HG02973 (cell line): ENCODE data around the gene CCDC47.

Experiments used
- ATAC-seq: cut with Tn5 transposase; IDR thresholded peaks from one replicate; pipeline ENCODE4 v1.9.1; 2021; ENCODE audit warnings: moderate library complexity; ENCODE audit not compliant: unreplicated experiment

The CCDC47 gene

DNA sequence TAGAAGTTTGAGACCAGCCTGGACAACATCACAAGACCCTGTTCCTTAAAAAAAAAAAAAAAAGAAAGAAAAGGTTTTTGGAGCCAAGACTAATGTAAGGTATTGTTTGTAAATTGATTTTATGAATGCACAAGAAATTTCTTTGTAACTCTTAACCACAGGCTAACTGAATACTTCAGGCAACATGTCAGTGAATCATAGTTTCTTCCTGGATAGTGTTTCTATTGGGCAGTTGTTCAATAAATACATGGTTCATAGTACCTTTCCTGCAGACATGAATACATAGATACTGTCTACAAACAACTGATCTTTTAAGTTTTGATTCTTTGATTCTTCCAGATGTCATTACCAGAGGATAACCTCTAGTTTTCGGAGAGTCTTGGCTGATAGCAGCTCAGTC, 12.2 kb upstream of the CCDC47 start:
- no peak for ATAC-seq

GRCh38 chr17:63783522-63783921, 10.1 kb upstream of the CCDC47 start:
- ATAC-seq: no peak

DNA sequence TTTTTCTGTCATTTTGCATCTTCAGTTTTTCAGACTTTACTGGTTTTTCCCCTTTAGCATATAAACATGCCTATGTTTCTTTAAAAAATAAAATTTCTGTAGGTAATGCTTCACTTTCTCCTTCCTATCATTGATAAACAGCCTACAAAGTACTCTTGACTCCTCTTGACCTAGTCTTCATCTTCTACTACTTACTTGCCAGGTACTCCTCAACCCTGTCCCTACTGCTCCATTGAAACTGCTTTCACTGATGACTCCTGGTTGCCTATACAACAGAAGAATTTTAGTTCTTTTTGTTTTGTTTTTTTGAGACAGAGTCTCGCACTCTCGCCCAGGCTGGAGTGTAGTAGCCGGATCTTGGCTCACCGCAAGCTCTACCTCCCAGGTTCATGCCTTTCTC, 7.5 kb upstream of the CCDC47 start:
- ATAC-seq: no peak

GRCh38 chr17:63780507-63780906, 7.1 kb upstream of the CCDC47 start:
- no peak for ATAC-seq

- ATAC-seq: no peak
Observed at GRCh38 chr17:63775420-63775819, 2.0 kb upstream of the CCDC47 start.

DNA sequence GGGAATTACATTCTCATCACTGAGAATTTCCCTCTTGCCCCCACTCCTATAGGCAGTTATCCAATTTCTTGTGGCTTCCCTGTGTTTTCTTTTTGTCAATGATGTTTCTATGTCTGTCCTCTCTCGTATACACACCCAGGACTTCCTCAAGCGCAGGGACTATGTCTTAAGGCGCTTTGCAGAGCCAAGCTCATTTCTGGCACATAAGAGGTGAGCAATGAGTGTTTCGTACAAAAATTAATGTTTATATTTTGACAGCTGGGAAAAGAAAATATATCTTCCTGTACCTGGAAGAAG, 1.5 kb upstream of the CCDC47 start:
- no peak for ATAC-seq

DNA sequence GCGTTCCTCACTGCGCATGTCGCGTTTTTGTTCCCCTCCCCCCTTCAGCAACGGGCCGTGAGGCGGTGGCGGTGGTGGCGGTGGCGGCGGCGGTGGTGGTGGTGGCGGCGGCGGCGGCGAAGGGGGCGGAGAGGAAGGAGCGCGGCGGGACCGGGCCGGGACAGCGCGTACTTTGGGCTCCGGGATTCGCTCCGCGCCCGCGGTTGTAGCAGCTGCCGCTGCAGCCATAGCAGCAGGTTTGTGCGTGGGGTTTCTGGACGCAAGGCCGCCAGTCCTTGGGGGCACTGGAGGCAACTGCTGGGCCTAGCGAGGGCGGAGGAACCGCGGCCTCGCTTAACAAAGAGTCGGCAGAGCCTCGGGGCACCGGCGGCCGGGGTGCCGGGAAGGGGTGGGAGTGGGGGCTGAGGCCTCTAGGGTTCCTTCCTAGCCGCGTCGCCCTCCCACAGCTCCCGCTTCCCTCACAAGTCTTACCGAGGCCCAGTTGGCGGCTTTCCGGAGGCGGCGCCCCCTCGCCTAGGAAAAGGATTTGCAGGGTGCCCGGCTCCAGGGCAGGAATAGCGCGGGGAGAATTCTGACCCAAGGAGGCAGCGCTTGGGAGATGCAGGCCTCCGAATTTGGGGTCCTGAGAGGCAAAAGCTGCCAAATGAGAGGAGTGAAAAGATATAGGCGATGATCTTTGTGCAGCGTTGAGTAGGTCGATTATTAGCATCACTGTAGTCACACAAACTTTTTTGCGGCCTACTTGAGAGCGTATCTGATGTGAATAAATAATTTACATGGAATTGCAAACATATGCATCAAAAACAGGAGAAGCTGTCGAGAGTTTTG, 958 bp upstream of the CCDC47 start, which contains the start of gene DDX42:
Gene DDX42 (plus strand): TSS at position 30 of the 828 bp plus-strand sequence. CDS start 12,880 bp downstream, outside the sequence.
- no peak for ATAC-seq

DNA sequence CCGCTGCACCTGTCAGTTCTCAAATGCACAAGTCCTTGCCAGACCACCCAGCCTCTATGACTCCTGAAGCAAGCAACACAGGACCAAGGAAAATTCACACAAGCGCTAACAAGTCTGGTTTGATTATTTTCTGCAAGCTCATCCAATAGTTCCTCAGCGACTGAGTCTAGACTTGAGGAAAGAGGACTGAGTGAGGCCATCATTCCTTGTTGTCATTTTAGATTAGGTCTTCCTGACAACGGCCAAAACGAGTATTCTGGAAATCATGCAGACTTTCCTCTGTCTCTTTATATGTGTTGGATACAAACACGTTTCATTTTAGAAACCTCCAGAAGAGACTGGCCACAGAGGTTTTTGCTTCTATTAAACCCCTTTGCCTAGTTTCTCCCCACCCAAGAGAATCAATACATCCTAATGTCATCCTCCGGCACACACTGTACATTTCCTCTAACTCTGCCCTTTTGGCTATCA, 561 bp downstream of the CCDC47 start:
- no peak for ATAC-seq

DNA sequence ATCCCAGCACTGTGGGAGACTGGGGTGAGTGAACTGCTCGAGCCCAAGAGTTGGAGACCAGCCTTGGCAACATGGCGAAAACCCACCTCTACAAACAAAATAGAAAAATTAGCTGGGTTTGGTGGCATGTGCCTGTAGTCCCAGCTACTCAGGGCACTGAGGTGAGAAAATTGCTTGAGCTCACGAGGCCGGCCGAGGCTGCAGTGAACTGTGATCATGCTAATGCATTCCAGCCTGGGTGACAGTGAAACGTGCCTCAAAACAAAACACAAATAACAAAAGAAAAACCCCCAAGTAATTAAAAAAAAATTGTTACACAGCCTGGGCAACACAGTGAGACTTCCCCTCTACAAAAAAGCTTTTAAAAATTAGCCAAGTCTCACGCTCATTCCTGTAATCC, 5.0 kb downstream of the CCDC47 start:
- ATAC-seq: no peak

GRCh38 chr17:63766754-63767153, 6.6 kb downstream of the CCDC47 start:
- ATAC-seq: no peak

GRCh38 chr17:63764716-63765115, 8.7 kb downstream of the CCDC47 start:
- no peak for ATAC-seq

- ATAC-seq: no peak
Observed at GRCh38 chr17:63762161-63763078, 11.0 kb downstream of the CCDC47 start.

GRCh38 chr17:63760771-63761539, 12.4 kb downstream of the CCDC47 start:
- no peak for ATAC-seq

DNA sequence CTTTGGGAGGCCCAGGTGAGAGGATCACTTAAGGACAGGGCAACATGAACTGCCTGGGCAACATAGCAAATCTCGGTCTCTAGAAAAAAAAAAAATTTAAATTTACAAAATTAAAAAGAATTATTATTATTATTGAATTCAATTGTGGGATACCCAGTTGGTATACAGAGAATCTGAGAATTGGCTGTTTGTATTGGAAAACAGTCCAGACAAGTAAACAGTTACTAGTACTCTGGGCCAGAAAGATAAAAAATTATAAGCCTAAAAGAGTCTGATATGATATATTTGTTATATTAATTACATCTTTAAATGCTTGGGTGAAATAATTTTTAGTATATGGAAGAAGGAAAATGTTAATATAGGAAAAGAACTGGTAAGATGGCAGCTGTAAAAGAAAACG, 15.0 kb downstream of the CCDC47 start:
- ATAC-seq: no peak

GRCh38 chr17:63754046-63754445, 19.4 kb downstream of the CCDC47 start:
- ATAC-seq: no peak

DNA sequence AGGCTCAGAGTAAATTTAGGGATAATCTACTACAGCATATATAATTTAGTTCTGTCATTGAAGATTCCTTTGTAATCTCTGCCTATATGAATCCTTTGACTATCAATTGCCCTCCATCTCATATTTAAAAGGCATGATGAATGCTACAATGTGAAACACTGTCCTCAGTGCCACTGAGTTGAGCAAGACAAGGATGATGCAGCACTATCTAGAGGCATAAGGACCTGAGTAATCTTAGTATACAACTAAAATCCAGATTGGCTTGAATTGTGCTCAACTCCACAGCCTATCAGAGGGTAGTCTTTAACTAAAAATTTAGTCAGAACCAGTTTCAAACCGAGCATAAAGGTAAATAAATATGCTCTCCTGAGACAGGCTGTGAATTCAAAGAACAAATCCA, 20.2 kb downstream of the CCDC47 start:
- ATAC-seq: no peak

DNA sequence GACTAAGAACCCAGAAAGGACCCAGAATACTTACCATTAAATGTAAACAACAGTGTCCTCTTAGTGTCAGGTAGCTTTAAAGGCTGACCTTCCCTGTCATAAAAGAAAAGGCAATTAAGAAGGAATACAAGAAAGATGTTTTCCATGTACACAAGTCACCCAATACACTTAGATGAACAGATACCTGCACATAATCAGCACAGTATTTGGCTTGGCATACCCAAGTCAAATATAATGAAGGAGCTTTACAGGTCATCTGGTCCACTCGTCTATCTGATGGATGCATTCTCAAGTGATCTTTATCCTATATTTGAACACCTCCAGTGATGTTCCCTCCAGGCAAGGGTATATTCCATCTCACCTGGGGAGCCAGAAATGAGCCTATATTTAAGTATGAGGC, 20.7 kb downstream of the CCDC47 start:
- no peak for ATAC-seq

GRCh38 chr17:63751806-63752205, 21.6 kb downstream of the CCDC47 start:
- no peak for ATAC-seq

DNA sequence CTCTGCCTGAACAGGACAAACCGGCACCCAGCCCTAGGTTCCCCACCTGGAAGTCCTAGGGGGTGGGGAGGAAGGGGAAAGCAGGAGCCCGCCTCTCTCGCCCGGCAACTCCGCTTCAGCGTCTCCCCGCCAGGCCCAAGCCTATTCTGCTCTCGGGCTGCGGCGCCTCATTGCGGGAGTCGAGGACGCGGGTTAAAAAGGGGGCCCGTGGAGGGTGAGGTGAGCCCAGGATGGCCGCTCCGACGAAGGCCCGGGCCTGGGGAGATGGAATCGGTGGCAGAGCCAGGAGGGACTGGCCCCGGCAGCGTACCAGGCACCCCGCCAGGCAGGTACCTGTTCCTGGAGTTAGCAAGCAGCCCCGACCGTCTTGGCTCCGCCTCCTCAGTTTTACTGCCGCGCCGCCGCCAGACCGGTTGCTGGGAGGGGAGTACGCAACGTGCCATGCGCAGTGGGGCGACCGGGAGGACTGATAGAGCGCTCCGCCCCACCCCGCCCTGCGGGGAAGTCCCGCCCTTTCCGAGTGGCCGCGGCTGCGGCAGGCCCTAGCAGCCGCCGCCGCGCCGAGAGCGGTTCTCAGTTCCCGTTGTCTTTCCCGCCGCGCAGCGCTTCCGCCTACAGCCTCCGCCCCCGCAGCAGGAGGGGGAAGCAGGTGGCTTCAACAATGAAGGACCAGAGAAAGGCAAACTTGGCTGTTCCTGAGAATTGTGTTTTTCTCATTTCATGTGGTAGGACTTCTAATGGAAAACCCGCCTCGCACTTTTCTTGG, 31.8 kb downstream of the CCDC47 start, which contains the start of gene STRADA:
Gene STRADA (minus strand): TSS at position 392 of the 766 bp plus-strand sequence. CDS start 13,430 bp downstream, outside the sequence.
- ATAC-seq: peak; percentile 82

DNA sequence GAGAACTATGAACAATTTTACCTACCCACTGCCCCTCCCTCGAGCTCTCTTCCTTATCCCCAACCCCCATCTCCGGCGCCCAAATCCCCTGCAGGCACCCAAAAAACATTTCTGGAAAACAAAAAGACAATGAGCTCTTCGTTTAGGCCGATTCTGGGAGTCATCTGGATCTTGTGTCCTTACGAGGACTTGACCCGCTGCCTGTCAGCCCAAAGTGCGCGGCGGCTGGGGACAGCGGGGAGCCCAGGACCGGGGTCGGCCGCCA, 32.3 kb downstream of the CCDC47 start:
- ATAC-seq: peak; percentile 27
